GM21515 (cell line): ENCODE data around the gene GIGYF2.

Source experiments
- ATAC-seq: cut with Tn5 transposase; IDR thresholded peaks from one replicate; pipeline ENCODE4 v1.9.1; 2021; ENCODE audit not compliant: unreplicated experiment

The GIGYF2 gene

DNA sequence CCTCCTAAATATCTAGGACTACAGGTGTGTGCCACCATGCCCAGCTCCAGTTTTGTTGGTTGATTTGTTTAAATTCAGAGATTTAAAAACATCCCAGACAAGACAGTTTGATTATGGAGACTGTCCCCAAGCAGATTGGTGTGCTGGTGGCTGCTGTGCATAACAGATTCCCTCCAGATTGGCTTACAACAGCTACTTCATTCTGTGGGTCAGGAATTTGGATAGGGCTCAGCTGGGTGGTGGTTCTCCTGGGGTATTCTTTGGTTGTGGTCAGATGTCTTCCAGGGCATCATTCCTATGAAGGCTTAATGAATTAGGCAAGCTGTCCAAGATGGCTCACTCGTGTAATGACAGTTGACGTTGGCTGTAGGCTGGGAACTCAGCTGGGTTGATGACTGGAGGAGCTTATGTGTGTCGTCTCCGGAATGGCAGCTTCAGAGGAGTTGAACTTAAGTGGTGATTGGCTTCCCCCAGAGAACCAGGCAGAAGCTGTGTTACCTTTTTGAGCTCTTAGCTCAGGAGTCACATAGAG lies 162.3 kb downstream of the GIGYF2 start:
- no peak for ATAC-seq

DNA sequence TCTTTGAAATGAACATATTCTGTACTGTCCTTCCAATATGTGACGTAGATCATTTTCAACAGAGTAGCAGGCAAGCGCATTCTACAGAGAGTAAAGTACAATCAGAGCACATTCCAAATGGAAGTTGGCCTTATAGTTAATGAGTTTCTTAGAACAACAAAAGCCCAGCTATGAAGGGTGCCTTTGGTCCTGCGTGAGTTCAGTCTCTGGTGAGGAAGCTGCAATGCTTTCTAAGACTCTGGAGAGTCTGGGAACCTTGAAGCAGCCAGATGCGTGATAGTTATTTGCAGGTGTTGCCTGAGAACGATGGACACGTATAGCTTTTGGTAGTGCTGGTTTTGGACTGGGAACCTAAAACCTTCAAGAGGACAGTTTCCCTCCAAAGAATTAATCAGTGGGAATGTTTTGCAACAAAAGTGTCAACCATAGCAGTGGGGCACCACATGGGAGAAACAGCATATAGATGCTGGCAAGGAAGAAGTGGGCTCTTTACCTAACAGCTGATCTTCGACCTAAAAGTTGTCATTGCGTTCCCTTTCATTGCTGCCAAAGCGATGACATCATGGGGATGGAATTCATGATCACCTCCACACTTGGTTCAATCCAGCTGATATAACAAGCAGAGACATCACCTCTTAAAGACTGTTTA lies 163.6 kb downstream of the GIGYF2 start:
- ATAC-seq: no peak

- ATAC-seq: no peak
Measured at GRCh38 chr2:232861353-232861752, 164.2 kb downstream of the GIGYF2 start.

GRCh38 chr2:232863996-232864395 lies 166.9 kb downstream of the GIGYF2 start:
- ATAC-seq: no peak

DNA sequence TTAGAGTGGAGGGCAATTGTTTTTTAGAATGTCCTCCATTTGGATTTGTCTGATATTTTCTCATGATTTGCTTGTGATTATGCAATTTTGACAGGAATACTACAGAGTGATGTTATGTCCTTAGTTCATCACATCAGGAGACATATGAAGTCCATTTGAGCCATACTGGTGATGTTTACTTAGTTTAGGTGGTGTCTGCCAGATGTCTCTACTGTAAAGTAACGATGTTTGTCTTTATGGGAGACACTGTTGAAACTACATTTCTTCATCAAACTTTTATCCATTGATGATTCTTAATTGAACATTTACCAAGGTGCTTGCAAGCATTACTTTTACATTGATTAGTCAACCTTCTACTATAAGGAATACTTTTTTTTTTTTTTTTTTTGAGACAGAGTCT lies 168.0 kb downstream of the GIGYF2 start:
- ATAC-seq: no peak

- no peak for ATAC-seq
Measured at GRCh38 chr2:232866104-232866503, 169.0 kb downstream of the GIGYF2 start.

GRCh38 chr2:232869138-232870017 lies 172.2 kb downstream of the GIGYF2 start:
- no peak for ATAC-seq

DNA sequence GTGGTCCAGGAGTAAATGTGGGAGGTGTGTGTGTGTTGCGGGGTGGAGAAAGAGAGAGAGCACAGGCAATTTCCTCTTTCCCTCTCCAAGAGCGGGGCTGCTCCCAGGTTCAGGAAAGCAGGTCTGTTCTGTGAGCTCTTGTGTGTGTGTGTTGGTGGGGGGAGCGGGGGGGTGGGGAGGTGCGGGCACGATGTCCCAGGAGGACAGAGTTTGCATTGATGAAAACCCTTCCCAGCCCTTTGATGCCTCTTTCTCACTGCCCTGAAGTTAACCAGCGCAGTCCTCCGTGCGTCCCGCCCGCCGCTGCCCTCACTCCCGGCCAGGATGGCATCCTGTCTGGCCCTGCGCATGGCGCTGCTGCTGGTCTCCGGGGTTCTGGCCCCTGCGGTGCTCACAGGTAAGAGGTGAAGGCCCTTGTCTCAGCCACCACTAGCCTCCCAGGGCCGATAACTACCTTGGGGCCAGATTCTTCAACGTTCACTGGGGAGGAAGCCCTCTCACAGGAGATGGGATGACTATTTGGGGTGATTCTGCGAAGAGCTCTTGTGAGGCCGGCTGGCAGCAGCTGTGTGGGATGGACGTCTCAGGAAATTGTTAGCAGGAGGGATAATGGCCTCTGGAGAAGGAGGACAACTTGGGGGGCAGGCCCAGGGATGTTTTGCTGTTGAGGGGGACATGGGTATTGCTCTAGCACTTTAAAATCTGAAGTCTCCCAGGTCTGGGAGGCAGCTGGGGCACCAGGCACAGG lies 173.1 kb downstream of the GIGYF2 start, which contains the start of gene SNORC:
Gene SNORC, plus strand, starts transcription at position 247 of the 748 bp plus-strand sequence. Its CDS starts 78 bp downstream, at position 325.
- ATAC-seq: no peak

DNA sequence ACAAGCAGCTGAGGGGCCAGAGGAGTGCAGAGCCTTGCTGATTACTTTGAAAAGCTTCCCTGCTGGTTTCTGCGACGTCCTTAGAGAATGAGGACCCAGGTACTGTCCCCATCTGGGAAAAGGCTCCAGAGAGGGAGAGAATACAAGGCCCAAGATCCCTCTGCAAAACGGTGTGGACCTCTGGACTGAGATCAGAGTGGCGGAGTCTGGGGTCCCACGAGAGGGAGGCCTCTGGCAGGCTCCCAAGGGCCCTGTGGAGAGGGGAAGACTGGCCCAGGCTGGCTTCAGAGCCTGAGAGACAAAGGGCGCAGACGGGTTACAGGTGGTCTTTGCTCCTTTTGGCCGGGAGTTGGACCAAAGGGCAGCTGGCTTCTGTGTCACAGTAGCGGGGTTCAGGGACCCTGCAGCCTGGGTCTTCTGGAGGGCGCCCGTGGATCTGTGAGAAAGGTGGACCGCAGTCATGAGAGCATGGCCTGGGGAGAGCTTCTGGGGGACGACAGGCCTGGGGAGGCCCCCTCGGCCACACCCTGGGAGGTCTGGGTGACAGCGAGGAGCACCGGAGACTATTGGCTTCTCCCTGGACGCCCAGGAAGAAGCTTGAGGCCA lies 173.7 kb downstream of the GIGYF2 start:
- no peak for ATAC-seq

- ATAC-seq: no peak
Measured at GRCh38 chr2:232871418-232871834, 174.3 kb downstream of the GIGYF2 start.

DNA sequence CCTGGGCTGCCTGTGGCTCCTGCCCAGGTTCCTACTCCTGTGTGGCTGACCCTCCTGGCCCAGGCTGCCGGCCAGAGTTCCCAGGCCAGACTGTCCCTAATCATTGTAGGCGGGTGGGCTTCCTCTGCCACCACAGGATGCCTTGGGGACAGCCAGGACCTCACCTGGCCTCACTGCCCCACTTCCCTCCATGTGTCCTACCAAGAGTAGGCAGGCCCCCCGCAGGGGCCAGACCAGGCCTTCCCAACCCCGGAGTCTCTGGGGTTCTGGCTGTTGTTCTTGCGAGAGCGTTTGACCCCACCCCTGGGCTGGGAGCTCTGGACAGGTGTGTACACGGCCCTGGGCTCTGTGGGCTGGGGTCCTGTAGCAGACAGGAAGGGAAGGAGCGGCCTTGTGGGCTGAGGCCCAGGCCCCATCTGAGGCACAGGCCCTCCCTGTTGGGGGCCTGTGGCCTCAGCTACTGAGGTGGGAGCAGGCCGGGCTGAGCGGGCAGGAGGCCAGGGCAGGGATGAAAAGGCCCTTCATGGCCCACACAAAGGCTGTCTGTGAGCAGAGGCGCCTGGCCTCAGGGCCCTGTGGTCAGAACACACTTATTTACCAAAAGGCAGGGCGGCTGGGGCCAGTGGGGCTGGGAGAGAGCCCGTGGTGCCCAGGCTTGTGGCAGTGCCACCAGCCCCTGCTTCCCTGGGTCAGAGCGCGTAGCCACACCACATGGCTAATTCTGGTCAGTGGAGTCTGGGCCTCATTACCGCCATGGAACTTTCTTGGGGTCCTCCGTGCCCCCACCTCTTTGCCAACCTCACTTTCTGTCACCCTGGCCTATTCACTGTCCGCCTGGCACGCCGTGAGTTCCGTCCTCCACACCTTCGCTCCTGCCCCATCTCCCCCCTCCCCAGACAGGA lies 175.0 kb downstream of the GIGYF2 start:
- no peak for ATAC-seq

GRCh38 chr2:232872826-232873225 lies 175.7 kb downstream of the GIGYF2 start:
- no peak for ATAC-seq

DNA sequence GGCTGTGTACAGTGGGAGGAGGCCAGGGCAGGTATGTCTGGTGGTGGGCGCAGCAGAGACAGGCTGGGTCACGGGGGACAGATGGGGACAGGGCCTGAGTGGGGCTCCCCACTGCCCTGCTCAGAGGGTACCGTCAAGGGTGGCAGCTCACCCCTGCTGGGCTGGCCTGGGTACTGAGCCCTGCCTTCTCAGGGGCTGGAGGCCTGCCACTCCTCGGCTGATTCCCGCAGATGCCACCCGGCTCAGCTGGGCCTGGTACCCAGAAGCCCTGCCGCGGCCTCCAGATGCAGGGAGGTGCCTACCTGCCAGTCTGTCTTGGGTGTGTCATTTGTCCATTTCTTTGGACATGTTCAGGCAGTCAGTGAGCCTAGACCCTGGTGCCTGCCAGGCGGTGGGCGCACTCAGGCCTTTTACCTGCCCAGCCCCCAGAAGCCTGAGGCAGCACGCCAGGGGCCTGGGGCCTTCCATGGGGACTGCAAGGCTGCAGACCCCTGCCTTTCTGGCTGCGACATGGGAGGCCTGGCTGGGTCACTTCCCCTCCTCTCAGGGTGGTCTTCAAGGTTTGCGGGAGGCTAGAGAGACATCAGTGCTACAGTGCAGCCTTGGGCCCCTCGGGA lies 176.3 kb downstream of the GIGYF2 start:
- no peak for ATAC-seq

GRCh38 chr2:232873909-232874641 lies 176.9 kb downstream of the GIGYF2 start:
- no peak for ATAC-seq

DNA sequence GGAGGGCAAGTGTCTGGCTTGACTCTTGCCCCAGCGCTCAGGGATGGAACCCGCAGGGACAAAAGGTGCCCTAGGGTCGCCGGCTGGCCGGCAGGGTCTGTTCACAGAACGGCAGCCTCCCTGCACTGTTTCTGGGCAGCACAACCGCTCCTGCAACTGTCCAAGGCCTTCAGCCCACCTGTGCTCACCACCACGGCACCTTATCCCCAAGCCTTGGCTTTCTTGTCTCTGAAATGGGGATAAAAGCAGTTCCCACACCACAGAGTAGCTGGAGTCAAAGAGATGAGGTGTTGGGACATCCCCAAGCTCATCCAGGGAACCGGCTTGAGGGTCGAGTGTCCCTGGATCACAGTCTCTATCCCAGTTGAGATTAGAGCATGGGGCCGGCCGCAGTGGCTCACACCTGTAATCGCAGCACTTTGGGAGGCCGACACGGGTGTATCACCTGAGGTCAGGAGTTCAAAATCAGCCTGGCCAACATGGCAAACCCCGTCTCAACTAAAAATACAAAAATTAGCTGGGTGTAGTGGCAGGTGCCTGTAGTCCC lies 177.6 kb downstream of the GIGYF2 start:
- ATAC-seq: no peak

DNA sequence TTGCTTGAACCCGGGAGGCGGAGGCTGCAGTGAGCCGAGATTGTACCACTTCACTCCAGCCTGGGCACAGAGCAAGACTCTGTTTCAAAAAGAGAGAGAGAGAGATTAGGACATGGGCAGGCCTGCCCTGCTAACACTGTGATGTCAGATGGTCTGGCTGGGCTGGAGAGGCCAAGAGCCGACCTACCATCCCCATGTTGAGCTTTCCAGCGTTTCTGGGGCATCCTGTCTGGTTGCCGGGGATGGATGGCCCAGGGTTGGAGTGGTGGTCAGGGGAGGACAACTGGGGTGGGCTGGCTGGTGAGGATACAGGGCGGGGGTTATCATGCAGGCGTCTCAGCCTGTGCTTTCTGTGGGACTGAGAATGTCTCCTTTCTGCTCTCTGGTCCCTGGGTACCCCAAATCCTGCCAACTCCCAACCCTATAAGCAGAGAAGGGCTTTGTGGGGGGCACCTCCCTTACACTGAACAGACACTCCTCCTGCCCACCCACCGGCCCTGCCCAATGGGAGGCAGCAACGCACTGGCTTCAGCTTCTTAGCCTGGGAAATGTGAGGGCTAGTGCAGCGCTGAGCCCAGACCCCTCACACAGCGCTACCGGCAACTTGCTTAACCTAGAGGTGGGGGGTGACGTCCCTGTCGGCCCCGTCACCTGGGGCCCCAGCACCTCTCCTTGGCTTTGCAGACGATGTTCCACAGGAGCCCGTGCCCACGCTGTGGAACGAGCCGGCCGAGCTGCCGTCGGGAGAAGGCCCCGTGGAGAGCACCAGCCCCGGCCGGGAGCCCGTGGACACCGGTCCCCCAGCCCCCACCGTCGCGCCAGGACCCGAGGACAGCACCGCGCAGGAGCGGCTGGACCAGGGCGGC lies 178.4 kb downstream of the GIGYF2 start:
- ATAC-seq: no peak

- ATAC-seq: no peak
Measured at GRCh38 chr2:232876161-232876977, 179.2 kb downstream of the GIGYF2 start.
